Prostate gland (tissue), 2 donors: ENCODE measurements around the gene TRAF3. TPM values are rescaled to one million over a fixed set of nuclear protein-coding genes. Genes with fewer than 3 reads are reported as not detected.
A peak's percentile ranks its signal among the peaks of the same experiment; 100 is the strongest.

Source experiments
- DNase-seq: peaks from one replicate; pipeline ENCODE4 v3.0.0-alpha.2; 2019; ENCODE audit warnings: low spot score
- H3K27ac ChIP-seq, 2 donors: fragments of 200-600 bp; sonication (generic); 2 replicates each; pipeline ENCODE4 v1.5.1; 2017 to 2019
- H3K27me3 ChIP-seq: fragments of 200-600 bp; sonication (generic); replicated peaks from 2 replicates; pipeline ENCODE4 v1.5.1; 2019; ENCODE audit not compliant: insufficient read depth
- H3K36me3 ChIP-seq, 2 donors: fragments of 200-600 bp; sonication (generic); 1 replicate in 1 of 2; 2 replicates in 1 of 2; pipeline versions ENCODE4 v1.5.1 to v1.8.1; 2017 to 2019
- H3K4me1 ChIP-seq: fragments of 200-600 bp; sonication (generic); replicated peaks from 2 replicates; pipeline ENCODE4 v1.5.1; 2019
- H3K4me3 ChIP-seq, 2 donors: fragments of 200-600 bp; sonication (generic); 2 replicates each; pipeline ENCODE4 v1.5.1; 2017 to 2019
- H3K9me3 ChIP-seq: fragments of 200-600 bp; sonication (generic); 2 replicates; pipeline ENCODE4 v1.5.1; 2017
- POLR2A ChIP-seq: fragments of 450-650 bp; IDR thresholded peaks from one replicate; pipeline ENCODE4 v1.6.1; 2016; ENCODE audit warnings: antibody characterized with exemption, mild to moderate bottlenecking
- POLR2AphosphoS5 ChIP-seq: sonication (generic); formaldehyde crosslinking; IDR thresholded peaks from one replicate; pipeline ENCODE4 v1.6.1; 2017; ENCODE audit warnings: antibody characterized with exemption
- WGBS: methylation state at CpG from one replicate; pipeline ENCODE4 v1.1.5; 2018; 5-methylcytosine and 5-hydroxymethylcytosine counted together
- intact Hi-C: fragments of 100-400 bp; cut with DNase I; formaldehyde crosslinking; loops from one replicate; pipeline ENCODE4 v1.14.2; 2022
- total RNA-seq, 2 donors: library from RNA; depleted of rRNA; stranded (reverse); fragments of >200 nt; gene quantifications; one replicate each; pipeline ENCODE4 v1.1.0, GENCODE V29; 2016
- TF ChIP-seq, protein P1 (sequence below), 4 experiments: fragments of 200-600 bp in 2 of 4; fragments of 450-650 bp in 2 of 4; sonication (generic) in 2 of 4; IDR thresholded peaks; 1 replicate in 3 of 4; 2 replicates in 1 of 4; pipeline ENCODE4 v1.5.1; 2016 to 2019; ENCODE audit warnings: antibody characterized with exemption in 4 of 4, mild to moderate bottlenecking in 2 of 4, moderate library complexity in 2 of 4

Gene TRAF3
- total RNA-seq, 2 donors from 2014 or later: 8.3 to 22.0 TPM

DNA sequence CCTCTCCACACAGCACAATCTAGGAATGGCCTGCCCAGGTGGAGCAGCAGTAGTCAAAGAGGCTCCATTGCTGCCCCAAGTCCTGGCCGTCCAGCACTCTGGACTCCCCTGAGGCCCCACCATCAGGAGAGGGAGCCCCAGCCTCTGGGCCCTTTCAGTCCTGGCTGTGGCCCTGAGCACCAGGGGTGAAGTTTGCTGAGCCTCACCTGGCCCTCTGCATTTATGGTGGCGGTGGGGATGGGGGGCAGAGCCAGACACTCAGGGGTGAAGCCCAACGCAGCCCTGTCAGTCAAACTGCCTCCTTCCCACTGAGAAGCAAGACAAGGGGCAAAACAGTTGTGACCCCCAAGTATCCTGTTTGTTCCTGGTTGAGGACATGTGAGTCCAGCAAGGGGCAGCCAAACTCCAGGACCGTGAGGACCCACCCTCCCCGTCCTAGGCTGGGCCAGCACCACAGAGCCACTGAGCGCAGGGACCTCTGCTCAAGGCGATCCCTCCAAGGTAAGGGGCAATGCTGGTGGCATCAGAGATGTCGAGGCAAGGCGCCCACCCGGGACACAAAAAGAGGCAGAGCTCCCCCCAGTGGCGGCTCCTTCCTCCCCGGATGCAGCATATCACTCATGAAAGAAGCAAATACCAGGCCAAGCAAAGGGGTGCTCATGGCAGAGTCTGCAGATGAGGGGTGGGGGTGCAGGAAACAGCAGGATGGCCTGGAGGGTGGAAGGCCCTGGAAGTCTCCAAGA lies 140.4 kb downstream of the TRAF3 start:
- peak; percentile 31 for DNase-seq
- TF ChIP-seq POLR2AphosphoS5 (no peak), POLR2A (no peak)
- TF ChIP-seq, protein P1, sequence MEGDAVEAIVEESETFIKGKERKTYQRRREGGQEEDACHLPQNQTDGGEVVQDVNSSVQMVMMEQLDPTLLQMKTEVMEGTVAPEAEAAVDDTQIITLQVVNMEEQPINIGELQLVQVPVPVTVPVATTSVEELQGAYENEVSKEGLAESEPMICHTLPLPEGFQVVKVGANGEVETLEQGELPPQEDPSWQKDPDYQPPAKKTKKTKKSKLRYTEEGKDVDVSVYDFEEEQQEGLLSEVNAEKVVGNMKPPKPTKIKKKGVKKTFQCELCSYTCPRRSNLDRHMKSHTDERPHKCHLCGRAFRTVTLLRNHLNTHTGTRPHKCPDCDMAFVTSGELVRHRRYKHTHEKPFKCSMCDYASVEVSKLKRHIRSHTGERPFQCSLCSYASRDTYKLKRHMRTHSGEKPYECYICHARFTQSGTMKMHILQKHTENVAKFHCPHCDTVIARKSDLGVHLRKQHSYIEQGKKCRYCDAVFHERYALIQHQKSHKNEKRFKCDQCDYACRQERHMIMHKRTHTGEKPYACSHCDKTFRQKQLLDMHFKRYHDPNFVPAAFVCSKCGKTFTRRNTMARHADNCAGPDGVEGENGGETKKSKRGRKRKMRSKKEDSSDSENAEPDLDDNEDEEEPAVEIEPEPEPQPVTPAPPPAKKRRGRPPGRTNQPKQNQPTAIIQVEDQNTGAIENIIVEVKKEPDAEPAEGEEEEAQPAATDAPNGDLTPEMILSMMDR (IDR thresholded peaks at IDR 0.05): peak; percentile 23 to 59 (median 54)
- Histone ChIP-seq H3K4me1 (no peaks in the 10 kb centered on the region), H3K27ac (no peak overlapping the region), H3K36me3 (no peaks in the 10 kb centered on the region), H3K4me3 (no peak overlapping the region), H3K27me3 (no peaks in the 10 kb centered on the region), H3K9me3 (no peaks in the 10 kb centered on the region)
- WGBS: 41% methylated on average over 12 of the region's 12 CpGs
- intact Hi-C loops: loop anchor here (10.0 kb wide), 1 partner anchor 223 kb away; no protein-coding TSS in a partner anchor

DNA sequence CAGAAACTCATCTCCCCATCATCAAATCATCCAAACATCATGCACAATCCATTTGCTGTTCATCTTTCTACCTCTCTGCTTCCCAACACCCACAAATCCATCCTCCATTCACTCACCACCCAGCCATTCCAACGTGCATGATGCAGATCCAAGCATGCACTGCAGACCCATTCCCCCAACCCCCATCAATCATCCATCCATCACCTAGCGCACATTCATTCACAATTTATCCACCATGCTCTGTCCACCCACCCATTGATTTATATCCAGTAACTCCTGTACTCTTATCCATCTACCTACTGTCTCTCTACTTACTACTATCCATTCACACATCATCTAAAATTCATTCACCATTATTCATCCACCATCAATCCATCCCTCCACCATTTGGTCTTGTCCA lies 141.2 kb downstream of the TRAF3 start:
- Histone ChIP-seq H3K4me1 (no peaks in the 10 kb centered on the region), H3K9me3 (no peaks in the 10 kb centered on the region), H3K4me3 (no peak overlapping the region), H3K36me3 (no peaks in the 10 kb centered on the region), H3K27me3 (peaks cover 4% of the 10 kb centered on the region), H3K27ac (no peak overlapping the region)
- no peak for TF ChIP-seq POLR2AphosphoS5
- TF ChIP-seq, protein P1 (IDR thresholded peaks at IDR 0.05): no peak
- no peak for TF ChIP-seq POLR2A
- intact Hi-C loops: loop anchor here (10.0 kb wide), 1 partner anchor 224 kb away; no protein-coding TSS in a partner anchor
- WGBS: 59% methylated on average over 2 of the region's 2 CpGs
- no peak for DNase-seq

DNA sequence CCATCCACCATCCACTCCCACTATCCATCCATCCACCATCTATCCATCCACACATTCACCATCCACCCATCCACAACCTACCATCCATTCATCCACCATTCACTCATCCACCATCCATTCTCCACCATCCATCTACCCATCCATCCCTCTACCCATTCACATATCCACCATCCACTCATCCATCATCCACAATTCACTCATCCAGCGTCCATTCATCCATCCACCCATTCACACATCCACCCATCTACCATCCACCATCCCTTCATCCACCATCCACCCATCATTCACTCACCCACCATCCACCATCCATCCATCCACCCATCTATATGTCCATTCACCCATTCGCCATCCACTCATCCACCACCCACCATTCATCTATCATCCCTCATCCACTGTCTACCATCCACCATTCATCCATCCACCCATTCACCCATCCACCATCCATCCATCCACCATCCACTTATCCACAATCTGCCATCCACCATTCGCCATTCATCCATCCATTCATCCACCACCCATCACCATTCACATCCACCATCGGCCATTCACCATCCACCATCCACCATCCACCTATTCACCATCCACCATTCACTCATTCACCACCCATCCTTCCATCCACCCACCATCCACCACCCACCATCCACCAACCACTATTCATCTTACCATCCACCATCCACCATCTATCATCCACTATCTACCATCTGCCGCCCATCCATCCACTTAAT lies 143.2 kb downstream of the TRAF3 start:
- Histone ChIP-seq H3K9me3 (no peaks in the 10 kb centered on the region), H3K4me3 (no peak overlapping the region), H3K4me1 (no peaks in the 10 kb centered on the region), H3K27ac (no peak overlapping the region), H3K27me3 (peaks cover 10% of the 10 kb centered on the region), H3K36me3 (no peaks in the 10 kb centered on the region)
- TF ChIP-seq POLR2AphosphoS5 (no peak), POLR2A (no peak)
- TF ChIP-seq, protein P1 (IDR thresholded peaks at IDR 0.05): no peak
- no peak for DNase-seq
- intact Hi-C loops: no loop called here
- 96% methylated on average over 5 of the region's 5 CpGs for WGBS

DNA sequence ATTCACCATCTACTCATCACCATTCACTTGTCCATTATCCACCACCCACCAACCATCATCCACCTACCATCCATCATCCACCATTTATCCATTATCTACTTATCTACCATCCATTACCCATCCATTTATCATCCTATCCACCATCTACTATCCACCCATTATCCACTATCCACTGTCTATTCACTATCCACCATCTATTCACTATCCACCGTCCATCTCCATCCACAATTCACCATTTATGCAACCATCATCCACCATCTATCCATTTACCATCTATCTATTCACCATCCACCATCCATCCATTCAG lies 143.7 kb downstream of the TRAF3 start:
- 100% methylated on average over 1 of the region's 1 CpG for WGBS
- Histone ChIP-seq H3K27ac (no peak overlapping the region), H3K9me3 (no peaks in the 10 kb centered on the region), H3K36me3 (no peaks in the 10 kb centered on the region), H3K4me1 (no peaks in the 10 kb centered on the region), H3K4me3 (no peak overlapping the region), H3K27me3 (peaks cover 10% of the 10 kb centered on the region)
- TF ChIP-seq POLR2A: no peak
- TF ChIP-seq, protein P1 (IDR thresholded peaks at IDR 0.05): no peak
- TF ChIP-seq POLR2AphosphoS5: no peak
- DNase-seq: no peak
- intact Hi-C loops: no loop called here
